Measurements from ENCODE around the gene PTPRD. TPM values are rescaled to one million over a fixed set of nuclear protein-coding genes. Genes with fewer than 3 reads are reported as not detected.

The PTPRD gene
- total RNA-seq, 1 experiment from 2014 or later = 0.02 TPM

DNA sequence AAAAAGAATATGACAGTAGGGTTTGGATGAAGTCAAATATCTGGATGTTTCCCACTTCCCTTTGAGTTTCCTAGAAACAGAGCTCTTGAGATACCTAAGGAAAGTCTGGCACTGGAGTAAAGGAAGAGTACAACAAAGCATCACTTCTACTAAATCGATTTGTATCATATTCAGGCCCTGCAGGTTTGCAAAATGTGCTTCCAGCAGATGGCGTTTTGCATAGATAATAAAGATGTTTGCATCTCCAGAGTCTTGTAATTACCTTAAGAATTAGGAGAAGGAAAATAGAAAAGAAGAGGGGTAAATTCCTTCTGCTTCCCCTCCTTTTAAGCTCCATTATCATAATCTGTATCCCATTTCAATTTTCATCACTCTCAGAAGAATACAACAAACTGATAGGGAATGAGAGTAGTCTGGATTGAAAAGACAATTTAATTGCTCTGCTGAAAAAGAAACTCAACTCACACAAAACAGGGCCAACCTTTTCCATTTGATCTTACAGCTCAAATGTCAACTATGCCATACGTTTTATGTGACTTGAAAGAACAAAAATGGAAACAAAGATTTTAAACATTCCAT lies 380.4 kb downstream of the PTPRD start:
- Histone ChIP-seq H3K36me3 (ENCODE audit: control insufficient read depth in 1 of 2, insufficient read depth in 2 of 2, low read length in 2 of 2) (no peaks in the 10 kb centered on the region), H3K4me3 (replicated peaks in 1 of 2; ENCODE audit: low read depth in 1 of 2, low read length in 2 of 2) (no peak overlapping the region), H3K4me2 (ENCODE audit: low read length) (no peak overlapping the region), H3K4me1 (ENCODE audit: control insufficient read depth in 1 of 2, insufficient read depth in 2 of 2, low read length in 2 of 2) (no peaks in the 10 kb centered on the region), H3K9ac (ENCODE audit: low read length) (no peak overlapping the region), H3K79me2 (ENCODE audit: insufficient read depth, low read length) (no peaks in the 10 kb centered on the region), H3K27me3 (ENCODE audit: insufficient read depth, low read length) (no peaks in the 10 kb centered on the region), H3K9me2 (ENCODE audit: insufficient read depth) (no peaks in the 10 kb centered on the region), H3K27ac (ENCODE audit: low read depth, low read length) (no peak overlapping the region), H2AFZ (ENCODE audit: low read depth, low read length, poor library complexity, severe bottlenecking) (no peak overlapping the region), H4K20me1 (ENCODE audit: insufficient read depth) (no peaks in the 10 kb centered on the region), H3K9me3 (ENCODE audit: control insufficient read depth in 1 of 2, insufficient read depth in 1 of 2, low read depth in 1 of 2, low read length in 2 of 2) (peaks cover 6 to 9% of the 10 kb centered on the region in 2 experiments)
- ATAC-seq = no peak
- intact Hi-C loops (cut with micrococcal nuclease) = no loop called here
- ChIA-PET POLR2A (no interaction called here), RAD21 (ENCODE audit: low non-redundant PET in 1 of 2, low total read pairs in 2 of 2, uncharacterized antibody in 2 of 2, unreplicated experiment in 2 of 2) (no interaction called here), CTCF (no interaction called here)
- TF ChIP-seq, protein P1, sequence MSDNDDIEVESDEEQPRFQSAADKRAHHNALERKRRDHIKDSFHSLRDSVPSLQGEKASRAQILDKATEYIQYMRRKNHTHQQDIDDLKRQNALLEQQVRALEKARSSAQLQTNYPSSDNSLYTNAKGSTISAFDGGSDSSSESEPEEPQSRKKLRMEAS (IDR thresholded peaks at IDR 0.05) = no peak
- TF ChIP-seq SIN3A (IDR thresholded peaks at IDR 0.05; ENCODE audit: low read depth) = no peak
- no peak for TF ChIP-seq ELF1 (IDR thresholded peaks at IDR 0.05; ENCODE audit: borderline replicate concordance, low read depth)
- TF ChIP-seq RAD21 (IDR thresholded peaks at IDR 0.05; ENCODE audit: low read depth) = no peak
- TF ChIP-seq ZFX (IDR thresholded peaks at IDR 0.05) = no peak
- no peak for TF ChIP-seq TCF7L2 (IDR thresholded peaks at IDR 0.05; ENCODE audit: borderline replicate concordance, extremely low read depth, insufficient read depth, insufficient read length)
- TF ChIP-seq ZNF274 (IDR thresholded peaks at IDR 0.05; ENCODE audit: low read depth, low read length) = no peak
- TF ChIP-seq SRF (IDR thresholded peaks at IDR 0.05; ENCODE audit: low read depth) = no peak
- TF ChIP-seq, protein P2, sequence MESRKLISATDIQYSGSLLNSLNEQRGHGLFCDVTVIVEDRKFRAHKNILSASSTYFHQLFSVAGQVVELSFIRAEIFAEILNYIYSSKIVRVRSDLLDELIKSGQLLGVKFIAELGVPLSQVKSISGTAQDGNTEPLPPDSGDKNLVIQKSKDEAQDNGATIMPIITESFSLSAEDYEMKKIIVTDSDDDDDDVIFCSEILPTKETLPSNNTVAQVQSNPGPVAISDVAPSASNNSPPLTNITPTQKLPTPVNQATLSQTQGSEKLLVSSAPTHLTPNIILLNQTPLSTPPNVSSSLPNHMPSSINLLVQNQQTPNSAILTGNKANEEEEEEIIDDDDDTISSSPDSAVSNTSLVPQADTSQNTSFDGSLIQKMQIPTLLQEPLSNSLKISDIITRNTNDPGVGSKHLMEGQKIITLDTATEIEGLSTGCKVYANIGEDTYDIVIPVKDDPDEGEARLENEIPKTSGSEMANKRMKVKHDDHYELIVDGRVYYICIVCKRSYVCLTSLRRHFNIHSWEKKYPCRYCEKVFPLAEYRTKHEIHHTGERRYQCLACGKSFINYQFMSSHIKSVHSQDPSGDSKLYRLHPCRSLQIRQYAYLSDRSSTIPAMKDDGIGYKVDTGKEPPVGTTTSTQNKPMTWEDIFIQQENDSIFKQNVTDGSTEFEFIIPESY (IDR thresholded peaks at IDR 0.05; ENCODE audit: extremely low read depth, insufficient replicate concordance, low read length) = no peak
- TF ChIP-seq, protein P3, sequence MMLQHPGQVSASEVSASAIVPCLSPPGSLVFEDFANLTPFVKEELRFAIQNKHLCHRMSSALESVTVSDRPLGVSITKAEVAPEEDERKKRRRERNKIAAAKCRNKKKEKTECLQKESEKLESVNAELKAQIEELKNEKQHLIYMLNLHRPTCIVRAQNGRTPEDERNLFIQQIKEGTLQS (IDR thresholded peaks at IDR 0.05) = no peak
- TF ChIP-seq, protein P4, sequence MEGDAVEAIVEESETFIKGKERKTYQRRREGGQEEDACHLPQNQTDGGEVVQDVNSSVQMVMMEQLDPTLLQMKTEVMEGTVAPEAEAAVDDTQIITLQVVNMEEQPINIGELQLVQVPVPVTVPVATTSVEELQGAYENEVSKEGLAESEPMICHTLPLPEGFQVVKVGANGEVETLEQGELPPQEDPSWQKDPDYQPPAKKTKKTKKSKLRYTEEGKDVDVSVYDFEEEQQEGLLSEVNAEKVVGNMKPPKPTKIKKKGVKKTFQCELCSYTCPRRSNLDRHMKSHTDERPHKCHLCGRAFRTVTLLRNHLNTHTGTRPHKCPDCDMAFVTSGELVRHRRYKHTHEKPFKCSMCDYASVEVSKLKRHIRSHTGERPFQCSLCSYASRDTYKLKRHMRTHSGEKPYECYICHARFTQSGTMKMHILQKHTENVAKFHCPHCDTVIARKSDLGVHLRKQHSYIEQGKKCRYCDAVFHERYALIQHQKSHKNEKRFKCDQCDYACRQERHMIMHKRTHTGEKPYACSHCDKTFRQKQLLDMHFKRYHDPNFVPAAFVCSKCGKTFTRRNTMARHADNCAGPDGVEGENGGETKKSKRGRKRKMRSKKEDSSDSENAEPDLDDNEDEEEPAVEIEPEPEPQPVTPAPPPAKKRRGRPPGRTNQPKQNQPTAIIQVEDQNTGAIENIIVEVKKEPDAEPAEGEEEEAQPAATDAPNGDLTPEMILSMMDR (IDR thresholded peaks at IDR 0.05 in 2 of 3, conservative IDR thresholded peaks at IDR 0.05 in 1 of 3; ENCODE audit: borderline replicate concordance in 1 of 3, insufficient read depth in 1 of 3, low read depth in 2 of 3, low read length in 2 of 3) = no peak
- TF ChIP-seq, protein P5, sequence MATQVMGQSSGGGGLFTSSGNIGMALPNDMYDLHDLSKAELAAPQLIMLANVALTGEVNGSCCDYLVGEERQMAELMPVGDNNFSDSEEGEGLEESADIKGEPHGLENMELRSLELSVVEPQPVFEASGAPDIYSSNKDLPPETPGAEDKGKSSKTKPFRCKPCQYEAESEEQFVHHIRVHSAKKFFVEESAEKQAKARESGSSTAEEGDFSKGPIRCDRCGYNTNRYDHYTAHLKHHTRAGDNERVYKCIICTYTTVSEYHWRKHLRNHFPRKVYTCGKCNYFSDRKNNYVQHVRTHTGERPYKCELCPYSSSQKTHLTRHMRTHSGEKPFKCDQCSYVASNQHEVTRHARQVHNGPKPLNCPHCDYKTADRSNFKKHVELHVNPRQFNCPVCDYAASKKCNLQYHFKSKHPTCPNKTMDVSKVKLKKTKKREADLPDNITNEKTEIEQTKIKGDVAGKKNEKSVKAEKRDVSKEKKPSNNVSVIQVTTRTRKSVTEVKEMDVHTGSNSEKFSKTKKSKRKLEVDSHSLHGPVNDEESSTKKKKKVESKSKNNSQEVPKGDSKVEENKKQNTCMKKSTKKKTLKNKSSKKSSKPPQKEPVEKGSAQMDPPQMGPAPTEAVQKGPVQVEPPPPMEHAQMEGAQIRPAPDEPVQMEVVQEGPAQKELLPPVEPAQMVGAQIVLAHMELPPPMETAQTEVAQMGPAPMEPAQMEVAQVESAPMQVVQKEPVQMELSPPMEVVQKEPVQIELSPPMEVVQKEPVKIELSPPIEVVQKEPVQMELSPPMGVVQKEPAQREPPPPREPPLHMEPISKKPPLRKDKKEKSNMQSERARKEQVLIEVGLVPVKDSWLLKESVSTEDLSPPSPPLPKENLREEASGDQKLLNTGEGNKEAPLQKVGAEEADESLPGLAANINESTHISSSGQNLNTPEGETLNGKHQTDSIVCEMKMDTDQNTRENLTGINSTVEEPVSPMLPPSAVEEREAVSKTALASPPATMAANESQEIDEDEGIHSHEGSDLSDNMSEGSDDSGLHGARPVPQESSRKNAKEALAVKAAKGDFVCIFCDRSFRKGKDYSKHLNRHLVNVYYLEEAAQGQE (IDR thresholded peaks at IDR 0.05; ENCODE audit: low read depth) = no peak
- TF ChIP-seq CEBPB (IDR thresholded peaks at IDR 0.05; ENCODE audit: low read depth) = no peak
- TF ChIP-seq SP1 (IDR thresholded peaks at IDR 0.05; ENCODE audit: low read depth) = no peak
- no peak for TF ChIP-seq YY1 (IDR thresholded peaks at IDR 0.05; ENCODE audit: extremely low read depth, insufficient replicate concordance, low read depth, low read length)
- no peak for TF ChIP-seq EGR1 (IDR thresholded peaks at IDR 0.05; ENCODE audit: low read depth)
- no peak for TF ChIP-seq FOSL1 (IDR thresholded peaks at IDR 0.05; ENCODE audit: low read depth)
- TF ChIP-seq EZH2 (IDR thresholded peaks at IDR 0.05) = no peak
- no peak for TF ChIP-seq CBX3 (IDR thresholded peaks at IDR 0.05; ENCODE audit: low read depth)
- no TSS peak for BruUV-seq (replicated peaks)
- no peak for DNase-seq (ENCODE audit: low read depth, low spot score)
